Measurements from ENCODE around the gene SHLD1.
"Not testable (repeated sequence)": the region's sequence is repeated elsewhere in the genome, so short reads cannot be mapped to it uniquely, and the experiment has no call there.

The SHLD1 gene

DNA sequence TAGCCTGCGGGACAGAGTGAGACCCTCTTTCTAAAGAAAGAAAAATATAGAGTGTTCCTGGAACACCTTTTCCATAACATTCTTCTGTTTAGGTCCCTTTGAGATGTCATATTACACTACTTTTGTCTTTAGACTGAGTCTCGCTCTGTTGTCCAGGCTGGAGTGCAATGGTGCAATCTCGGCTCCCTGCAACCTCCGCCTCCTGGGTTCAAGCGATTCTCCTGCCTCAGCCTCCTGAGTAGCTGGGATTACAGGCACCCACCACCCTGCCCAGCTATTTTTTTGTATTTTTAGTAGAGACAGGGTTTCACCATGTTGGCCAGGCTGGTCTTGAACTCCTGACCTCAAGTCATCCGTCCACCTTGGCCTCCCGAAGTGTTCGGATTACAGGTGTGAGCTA is 31.2 kb downstream of the SHLD1 start:
- DNase-seq (ENCODE audit: low read depth in 3 of 3) = not testable (repeated sequence)

DNA sequence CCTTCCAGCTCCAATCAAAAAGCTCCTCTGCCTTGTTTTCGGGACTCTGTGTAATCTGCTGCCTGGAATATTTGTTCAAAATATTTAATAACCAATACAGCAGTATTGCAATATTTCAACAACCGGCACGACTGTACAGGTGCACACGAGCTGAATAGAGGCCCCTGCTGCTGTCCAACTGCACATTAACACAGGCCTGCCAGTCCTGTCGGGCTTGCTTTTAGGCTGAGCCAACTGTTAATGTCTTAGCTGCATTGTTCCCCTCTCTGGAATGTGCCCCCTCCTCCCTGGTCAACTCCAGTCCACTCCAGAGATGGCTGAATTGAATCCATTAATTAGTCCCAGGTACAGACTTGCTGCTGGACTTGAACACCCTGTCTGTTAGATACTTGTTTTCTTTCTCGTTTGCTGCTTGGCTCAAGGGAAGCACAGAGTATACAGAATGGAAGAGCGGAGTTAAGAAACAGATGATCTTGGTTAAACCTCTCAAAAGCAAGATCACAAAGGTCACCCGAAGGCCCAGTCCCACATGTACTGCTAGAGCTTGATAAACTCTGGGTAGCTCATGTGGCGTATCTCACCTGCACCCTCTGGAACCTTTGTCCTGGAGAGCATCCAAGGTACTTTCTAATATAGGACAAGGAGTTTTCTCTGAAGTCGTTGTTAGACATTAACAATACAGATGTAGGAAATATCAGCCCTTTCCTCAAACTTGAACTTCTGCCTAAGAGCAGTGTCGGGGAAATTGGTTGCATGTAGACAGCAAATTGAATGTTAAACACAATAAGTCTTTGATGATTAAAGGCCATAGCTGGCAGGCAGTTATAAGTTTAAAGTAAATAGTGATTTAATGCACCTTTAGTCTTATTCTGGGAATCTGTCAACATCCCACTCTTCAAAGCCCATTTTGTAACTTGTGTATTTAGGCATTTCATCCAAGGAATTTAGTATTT is 31.9 kb downstream of the SHLD1 start:
- no peak for DNase-seq (ENCODE audit: low read depth in 3 of 3)

DNA sequence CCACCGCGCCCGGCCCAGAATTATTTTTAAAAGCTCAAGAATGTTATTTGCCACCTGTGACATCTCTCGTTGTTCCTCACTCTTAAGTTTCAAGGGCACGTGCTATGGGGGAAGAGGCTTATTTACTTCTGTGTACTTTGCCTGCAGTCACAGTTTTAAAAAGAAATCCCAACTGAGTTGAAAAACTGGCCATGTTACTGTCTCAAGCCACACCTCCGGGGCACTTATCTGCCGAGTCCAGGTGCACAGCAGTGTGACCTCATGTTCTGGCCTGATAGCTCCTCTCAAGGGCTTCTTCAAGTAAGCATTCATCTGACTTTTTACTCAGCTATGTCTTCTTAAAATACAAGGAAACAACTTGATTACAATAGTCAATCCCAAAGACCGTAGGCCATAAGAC is 34.5 kb downstream of the SHLD1 start:
- no peak for DNase-seq (ENCODE audit: low read depth in 3 of 3)

DNA sequence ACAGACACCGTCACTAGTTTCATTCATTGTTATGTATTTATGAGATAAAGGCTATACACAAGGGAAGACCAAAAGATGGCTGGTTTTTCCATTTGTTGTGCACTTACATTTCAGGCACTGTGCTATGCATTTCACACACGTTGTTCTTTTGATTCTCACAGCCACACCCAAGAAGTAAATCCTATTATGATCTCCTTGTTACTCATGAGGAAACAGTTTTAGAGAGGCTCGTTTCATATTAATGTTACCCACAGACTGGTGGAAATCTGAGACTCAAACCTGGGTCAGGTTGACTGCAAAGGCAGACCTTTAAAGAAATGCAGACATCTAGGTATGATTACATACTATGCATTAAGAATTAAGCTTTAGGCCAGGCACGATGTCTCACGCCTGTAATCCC is 34.9 kb downstream of the SHLD1 start:
- DNase-seq (ENCODE audit: low read depth in 3 of 3) = no peak

DNA sequence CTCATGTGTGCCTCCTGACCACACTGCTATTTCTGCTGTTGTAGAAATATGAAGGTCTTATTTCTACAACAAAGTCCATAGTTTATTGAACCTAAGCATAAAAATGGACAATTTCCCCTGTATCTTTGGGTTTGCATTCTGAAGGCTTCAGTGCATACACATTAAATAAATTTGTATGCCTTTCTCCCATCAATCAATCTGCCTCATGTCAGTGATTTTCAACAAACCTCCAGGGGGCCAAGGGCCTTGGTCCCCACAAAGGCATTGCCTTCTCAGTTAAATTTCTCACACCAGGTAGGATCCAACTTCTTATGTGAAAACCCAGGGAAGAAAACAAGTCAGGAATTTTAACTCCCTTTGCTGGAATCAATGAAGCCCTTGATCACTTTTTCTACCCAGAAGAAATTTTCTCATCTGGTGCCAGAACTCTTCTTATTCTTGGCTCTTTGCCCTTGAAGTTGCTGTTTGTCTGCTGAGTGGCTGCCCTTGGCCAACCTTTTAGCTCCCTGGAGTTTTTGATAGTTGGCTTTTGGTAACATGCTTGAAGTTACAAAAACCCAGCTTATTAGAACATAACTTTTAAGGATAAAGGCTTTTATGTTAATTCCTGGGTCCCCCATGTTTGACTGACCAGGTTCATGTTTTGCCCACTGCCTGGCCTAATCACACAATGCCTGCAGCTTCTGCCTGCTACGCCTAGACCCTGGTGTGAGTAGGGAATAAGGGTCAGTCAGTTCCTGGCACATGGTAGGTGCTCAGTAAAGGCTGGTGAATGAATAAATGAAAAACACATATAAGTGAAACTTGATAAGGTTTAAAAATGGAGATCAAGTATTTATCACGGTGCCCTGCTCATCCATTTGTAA is 37.0 kb downstream of the SHLD1 start:
- DNase-seq (ENCODE audit: low read depth in 3 of 3) = no peak

DNA sequence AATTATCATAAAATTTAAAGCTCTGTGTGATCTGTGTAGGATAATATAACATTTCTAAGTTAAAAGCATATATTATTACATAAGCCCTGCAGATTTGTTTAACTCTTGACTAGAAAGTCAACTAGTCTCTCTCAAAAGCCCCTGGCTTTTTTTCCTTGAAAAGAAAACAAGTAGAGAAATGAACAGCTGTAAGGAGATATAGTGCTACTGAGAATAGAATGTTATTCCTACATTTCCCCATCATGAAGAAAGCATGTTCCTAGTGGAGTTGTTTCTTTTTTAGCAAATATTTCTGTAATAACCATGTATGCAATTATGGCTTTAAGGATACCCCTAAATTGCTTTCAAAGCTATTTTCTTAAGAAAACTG is 37.6 kb downstream of the SHLD1 start:
- DNase-seq (ENCODE audit: low read depth in 3 of 3) = no peak

DNA sequence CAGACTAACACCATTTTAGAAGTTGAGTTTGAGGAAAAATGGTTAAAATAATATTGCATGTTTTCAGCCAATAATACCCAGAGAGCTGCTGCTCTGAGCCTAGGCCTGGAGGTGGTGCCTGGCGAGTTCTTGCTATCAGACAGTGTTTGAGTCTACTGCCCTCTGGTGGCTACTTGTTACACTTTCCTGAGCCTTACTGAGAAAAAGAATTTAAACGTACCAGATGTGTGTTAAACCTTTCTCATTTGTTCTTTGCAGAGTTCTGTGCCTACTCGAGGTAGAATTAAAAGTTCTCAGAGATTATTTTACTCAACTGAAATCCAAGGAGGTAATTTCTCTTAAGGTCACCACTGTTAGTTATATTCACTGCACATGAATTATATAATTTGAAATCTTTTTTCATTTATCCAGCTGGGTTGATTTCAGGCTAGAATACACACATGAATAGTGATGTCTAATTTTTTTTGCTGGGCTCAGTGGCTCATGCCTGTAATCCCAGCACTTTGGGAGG is 38.2 kb downstream of the SHLD1 start:
- peak; percentile 64 to 77 (median 67) for DNase-seq (ENCODE audit: low read depth in 3 of 3)

DNA sequence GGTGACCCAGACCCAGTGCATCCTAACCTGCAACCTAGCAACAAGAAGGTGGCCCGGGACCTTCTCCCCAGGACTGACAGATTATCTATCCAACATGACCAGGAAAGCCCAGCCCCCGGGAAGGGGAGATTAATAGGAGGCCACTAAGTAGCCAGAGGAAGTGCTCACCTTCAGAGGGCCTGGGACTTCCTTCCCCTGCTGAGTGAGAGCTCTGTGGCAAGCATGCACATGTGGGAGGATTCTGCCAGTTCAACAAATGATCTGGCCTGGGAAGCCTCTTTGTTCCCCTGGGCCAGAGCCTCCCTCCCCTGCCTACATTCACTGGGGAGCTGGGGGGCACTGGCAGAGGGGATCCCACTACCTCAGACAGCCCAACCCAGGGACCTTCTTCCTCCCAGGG is 39.6 kb downstream of the SHLD1 start:
- DNase-seq (ENCODE audit: low read depth in 3 of 3) = no peak

DNA sequence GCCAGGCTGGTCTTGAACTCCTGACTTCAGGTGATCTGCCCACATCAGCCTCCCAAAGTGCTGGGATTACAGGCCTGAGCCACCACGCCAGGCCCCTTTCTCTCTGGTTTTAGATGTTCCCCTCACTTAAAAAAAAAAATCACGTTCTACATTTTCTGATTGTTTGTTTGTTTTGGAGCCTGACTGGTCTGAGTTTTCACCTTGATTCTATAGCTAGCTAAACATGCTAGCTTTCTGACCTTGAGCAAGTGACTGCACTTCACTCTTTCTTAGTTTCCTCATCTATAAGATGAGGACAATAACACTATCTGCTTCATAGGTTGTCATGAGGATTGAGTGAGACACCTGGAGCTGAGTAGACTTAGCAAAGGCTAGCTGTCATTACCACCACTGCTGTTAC is 43.7 kb downstream of the SHLD1 start:
- no peak for DNase-seq (ENCODE audit: low read depth in 3 of 3)

DNA sequence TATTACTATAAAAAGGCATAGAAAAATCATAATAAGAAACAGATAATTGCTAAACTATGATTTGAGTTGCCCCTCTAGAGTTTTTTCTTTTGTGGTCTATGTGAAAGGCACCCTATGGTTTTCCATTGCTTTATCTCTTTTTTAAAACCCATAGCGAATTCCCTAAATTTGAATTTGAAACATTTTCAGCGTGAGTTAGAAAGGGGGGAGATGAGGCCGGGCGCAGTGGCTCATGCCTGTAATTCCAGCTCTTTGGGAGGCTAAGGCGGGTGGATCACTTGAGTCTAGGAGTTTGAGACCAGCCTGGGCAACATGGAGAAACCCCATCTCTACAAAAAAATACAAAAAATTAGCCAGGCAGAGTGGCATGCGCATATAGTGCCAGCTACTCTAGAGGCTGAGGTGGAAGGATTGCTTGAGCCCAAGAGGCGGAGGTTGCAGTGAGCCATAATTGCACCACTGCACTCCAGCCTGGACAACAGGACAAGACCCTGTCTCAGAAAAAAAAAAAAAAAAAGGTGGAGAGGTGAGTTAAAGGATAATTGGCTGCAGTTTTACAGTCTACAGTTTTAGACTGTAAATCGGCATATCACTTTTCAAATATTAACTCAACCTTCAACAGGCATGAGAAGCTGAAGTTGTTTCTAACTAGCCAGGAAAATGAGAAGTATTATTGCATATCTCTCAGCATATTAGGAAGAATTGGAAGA is 46.3 kb downstream of the SHLD1 start:
- no peak for DNase-seq (ENCODE audit: low read depth in 3 of 3)

DNA sequence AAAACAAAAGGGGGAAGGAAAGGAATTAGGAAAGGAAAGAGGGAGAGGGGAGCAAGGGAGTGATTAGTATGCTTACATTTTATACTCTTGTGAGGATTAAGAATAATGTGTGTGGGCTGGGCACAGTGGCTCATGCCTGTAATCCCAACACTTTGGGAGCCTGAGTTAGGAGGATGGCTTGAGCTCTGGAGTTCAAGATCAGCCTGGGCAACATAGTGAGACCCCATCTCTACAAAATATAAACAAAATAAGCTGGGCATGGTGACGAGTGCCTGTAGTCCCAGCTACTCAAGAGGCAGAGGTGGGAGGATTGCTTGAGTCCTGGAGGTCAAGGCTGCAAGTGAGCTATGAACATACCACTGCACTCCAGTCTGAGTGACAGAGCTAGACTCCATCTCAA is 47.0 kb downstream of the SHLD1 start:
- DNase-seq (ENCODE audit: low read depth in 3 of 3) = no peak

DNA sequence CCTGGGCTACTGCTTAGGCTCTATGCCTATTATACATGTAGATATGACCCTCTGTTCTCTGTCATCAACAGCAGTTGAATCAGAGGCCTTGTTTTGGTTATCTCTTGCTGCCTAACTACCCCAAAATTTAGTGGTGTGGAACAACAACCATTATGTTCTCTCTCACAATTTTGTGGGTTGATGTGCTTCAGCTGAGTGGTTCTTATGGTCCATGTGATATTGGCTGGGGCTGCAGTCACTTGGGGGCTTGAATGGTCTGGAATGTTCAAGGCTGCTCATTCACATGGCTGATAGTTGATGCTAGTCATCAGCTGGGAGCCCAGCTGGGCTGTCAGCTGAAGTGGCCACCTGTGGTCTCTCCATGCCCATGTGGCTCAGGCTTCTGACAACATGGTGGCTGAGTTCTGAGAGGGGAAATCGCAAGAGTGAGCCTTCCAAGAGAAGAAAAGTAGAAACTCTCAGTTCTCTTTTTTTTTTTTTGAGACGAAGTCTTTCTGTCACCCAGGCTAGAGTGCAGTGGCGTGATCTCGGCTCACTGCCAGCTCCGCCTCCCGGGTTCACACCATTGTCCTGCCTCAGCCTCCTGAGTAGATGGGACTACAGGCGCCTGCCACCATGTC is 47.8 kb downstream of the SHLD1 start:
- no peak for DNase-seq (ENCODE audit: low read depth in 3 of 3)

DNA sequence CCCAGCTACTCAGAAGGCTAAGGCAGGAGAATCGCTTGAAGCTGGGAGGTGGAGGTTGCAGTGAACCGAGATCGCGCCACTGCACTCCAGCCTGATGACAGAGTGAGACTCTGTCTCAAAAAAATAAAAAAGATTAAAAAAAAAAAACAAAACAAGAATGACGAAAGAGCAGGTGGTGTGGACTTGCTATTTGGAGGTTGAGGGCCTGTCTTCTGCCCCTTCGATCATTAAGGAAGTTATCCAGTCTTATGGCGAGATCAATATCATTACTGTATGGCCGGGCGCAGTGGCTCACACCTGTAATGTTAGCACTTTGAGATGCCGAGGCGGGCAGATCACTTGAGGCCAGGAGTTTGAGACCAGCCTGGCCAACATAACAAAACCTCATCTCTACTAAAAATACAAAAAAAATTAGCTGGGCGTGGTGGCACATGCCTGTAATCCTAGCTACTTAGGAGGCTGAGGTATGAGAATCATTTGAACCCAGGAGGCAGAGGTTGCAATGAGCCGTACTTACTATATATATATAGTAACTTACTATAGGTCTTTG is 53.6 kb downstream of the SHLD1 start:
- DNase-seq (ENCODE audit: low read depth in 3 of 3) = not testable (repeated sequence)

DNA sequence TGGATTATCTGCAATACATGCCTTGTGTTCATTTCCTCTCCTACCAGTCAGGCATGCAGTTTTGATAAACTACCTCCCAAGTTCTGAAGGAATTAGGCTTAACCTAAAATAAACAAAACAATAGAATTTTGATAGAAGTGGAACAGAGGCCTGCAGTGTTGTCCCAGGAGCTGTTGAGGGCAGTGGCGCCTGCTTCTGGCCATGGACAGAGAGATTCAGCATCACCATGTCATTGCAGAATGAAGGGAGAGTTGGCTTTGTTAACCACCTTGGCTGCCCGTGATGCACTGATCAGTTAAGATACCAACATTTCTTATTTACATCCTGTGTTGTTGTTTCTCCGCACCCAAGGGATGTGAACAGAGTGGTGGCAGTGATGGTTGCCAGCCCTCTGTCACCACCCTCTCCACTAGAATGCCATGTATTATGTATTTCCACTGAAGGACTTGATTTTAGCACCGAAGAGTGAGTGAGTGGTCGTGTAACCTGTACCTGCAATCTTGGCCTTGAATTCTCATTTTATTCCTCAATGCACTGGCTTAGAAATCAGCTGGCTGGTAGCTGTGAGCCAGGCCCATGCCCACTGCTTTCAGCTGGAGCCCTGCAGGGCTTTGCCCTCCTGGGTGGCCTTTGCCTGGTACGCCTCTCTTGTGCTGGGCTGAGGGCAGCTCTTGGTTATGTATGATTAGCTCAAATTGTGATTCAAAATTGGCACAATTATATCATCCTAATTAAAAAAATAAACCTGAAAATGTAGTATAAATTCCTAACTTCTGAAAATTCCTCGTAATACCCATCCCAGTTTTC is 56.5 kb downstream of the SHLD1 start:
- no peak for DNase-seq (ENCODE audit: low read depth in 3 of 3)

DNA sequence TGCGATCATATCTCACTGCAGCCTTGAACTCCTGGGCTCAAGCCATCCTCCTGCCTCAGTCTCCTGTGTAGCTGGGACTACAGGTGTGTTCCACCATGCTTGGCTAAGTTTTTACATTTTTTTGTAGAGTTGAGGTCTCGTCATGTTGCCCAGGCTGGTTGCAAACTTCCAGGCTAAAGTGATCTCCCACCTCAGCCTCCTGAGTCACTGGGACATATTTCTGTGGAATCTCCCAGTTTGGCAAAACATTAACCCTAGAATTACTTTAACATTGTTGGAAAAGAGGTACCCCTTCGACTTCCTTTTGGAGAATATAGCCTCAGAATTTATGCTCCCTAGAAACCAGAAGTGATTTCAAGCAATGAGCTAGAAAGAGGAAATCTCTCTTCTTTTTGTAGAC is 57.2 kb downstream of the SHLD1 start:
- no peak for DNase-seq (ENCODE audit: low read depth in 3 of 3)

DNA sequence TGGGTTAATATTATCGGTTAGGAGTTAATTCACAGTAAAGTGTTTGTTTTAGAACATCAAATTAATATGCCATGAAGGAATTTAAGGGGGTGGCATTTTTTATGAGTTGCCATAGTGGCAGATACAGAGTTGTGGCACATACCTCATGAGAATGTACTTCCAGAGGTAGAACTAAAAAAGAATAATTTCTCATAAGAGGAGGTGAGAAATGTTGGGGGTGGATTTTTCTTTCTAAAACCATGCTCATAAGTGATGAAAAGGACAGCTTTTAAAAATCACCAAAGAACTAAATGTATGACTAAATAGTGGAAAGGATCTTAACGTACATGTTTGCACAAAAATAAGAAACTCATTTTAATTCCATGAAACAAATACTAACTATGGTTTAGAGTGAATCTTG is 58.7 kb downstream of the SHLD1 start:
- DNase-seq (ENCODE audit: low read depth in 3 of 3) = no peak

DNA sequence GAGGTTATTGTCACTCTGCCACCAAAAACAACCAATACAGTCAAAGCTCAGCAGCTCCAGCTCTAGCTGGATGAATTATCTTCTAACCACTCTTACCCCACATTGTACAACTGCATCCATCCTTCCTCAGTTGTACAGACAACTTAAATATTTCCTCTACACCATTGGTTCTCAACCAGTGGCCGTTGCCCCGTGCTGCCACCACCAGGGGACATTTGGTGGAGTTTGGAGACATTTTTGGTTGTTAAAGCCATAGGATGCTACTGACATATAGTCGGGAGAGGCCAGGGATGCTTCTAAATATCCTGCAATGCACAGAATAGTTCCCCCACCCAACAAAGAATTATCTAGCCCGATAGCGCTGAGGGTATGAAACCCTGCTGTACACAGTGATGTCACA is 59.3 kb downstream of the SHLD1 start:
- no peak for DNase-seq (ENCODE audit: low read depth in 3 of 3)

DNA sequence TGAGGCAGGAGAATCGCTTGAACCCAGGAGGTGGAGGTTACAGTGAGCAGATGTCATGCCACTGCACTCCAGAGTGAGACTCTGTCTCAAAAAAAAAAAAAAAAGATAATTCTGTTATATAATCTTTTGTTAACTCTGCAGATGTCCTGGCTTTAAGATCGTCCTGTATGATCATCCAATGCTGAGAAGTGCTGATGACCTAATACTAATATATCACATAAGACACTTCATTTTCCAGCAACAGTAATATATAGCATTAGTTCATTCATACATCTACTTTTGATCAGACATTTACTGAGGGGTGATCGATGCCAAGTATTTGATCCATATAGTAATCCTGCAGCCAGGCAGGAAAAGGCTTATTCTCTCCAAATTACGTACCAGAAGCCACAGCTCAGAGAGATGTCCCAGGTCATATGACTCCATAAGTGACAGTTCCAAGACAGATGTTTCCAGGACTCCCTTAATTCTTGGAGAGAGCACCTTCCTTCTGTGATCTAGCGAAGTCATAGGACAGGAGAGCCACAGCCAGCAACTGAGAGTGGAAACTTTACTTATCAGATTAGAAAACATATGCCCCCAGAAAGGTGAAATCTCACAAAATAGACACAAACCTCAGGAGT is 60.7 kb downstream of the SHLD1 start:
- DNase-seq (ENCODE audit: low read depth in 3 of 3) = no peak

DNA sequence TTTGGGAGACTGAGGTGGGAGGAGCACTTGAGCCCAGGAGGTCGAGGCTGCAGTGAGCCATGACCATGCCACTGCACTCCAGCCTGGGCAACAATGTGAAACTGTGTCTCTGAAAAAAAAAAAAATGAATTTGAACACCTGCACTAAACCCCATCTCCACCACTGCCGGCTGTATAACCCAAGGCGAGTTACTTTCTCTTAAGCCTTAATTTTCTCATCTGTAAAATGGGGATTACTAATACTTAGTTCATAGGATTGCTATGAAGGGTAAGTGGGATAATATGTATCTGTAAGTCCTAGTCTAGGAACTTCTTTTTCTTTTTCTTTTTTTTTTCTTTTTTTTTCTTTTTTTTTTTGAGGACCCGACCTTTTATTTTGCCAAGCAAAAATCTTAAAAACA is 61.5 kb downstream of the SHLD1 start:
- DNase-seq (ENCODE audit: low read depth in 3 of 3) = no peak

DNA sequence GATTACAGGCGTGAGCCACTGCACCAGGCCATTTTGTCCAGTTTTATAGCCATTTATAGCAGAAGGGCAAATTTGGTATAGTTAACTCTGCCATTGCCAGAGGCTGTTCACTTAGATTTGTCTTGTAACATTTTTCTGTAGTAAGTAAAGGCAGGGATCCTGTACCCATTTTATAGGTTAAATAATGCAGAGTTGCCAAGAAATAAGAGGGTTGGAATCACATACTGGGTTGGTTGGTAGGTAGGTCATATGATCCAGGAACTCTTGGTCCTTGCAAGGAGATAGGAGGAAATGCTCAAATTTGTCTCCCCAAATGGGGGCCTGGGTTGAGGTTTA is 68.1 kb downstream of the SHLD1 start:
- DNase-seq (ENCODE audit: low read depth in 3 of 3) = no peak
